NB4 (cell line): ENCODE measurements around the gene CFAP74.

Experiments used
- MYC ChIP-seq: IDR thresholded peaks from 2 replicates; pipeline ENCODE4 v1.6.1; 2011; ENCODE audit warnings: low read depth, low read length
- POLR2A ChIP-seq: IDR thresholded peaks from 2 replicates; pipeline ENCODE4 v1.6.1; 2011; ENCODE audit warnings: mild to moderate bottlenecking; ENCODE audit not compliant: insufficient read length; ENCODE audit errors: extremely low read depth
- TF ChIP-seq, protein P1 (sequence below): IDR thresholded peaks from one replicate; pipeline ENCODE4 v1.5.1; 2012; ENCODE audit warnings: low read depth, low read length
- TF ChIP-seq, protein P2 (sequence below): IDR thresholded peaks from 2 replicates; pipeline ENCODE4 v1.6.1; 2011; ENCODE audit warnings: low read depth, low read length

DNA sequence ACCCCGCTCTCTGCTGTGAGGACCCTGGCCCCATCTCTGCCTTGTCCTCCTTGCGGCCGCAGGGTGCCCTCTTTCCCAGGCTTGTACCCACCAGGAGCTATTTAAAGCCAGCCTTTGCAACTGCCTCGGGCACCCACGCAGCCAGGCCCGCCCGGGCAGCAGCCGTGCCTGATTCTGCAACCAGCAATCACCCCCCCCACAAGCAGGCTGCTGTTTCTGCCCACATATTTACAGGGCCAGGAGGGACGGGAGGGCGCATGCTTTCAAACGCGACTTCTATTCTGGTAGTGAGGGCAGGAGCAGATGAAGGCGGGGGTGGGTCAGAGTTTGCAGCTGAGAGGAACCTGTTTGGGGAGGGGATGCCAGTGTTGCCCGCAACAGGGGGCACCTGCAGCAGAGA lies 29.2 kb upstream of the CFAP74 start:
- TF ChIP-seq, protein P1, sequence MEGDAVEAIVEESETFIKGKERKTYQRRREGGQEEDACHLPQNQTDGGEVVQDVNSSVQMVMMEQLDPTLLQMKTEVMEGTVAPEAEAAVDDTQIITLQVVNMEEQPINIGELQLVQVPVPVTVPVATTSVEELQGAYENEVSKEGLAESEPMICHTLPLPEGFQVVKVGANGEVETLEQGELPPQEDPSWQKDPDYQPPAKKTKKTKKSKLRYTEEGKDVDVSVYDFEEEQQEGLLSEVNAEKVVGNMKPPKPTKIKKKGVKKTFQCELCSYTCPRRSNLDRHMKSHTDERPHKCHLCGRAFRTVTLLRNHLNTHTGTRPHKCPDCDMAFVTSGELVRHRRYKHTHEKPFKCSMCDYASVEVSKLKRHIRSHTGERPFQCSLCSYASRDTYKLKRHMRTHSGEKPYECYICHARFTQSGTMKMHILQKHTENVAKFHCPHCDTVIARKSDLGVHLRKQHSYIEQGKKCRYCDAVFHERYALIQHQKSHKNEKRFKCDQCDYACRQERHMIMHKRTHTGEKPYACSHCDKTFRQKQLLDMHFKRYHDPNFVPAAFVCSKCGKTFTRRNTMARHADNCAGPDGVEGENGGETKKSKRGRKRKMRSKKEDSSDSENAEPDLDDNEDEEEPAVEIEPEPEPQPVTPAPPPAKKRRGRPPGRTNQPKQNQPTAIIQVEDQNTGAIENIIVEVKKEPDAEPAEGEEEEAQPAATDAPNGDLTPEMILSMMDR = no peak
- TF ChIP-seq, protein P2, sequence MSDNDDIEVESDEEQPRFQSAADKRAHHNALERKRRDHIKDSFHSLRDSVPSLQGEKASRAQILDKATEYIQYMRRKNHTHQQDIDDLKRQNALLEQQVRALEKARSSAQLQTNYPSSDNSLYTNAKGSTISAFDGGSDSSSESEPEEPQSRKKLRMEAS = no peak
- TF ChIP-seq POLR2A (no peak), MYC (no peak)
